Lower leg skin (tissue), 3 donors: ENCODE data around the gene JPH2.

ENCODE experiments used
- CTCF ChIP-seq, 3 donors: fragments of 450-650 bp; IDR thresholded peaks; one replicate each; pipeline ENCODE4 v1.5.1; 2016; ENCODE audit warnings: antibody characterized with exemption in 3 of 3, mild to moderate bottlenecking in 3 of 3, moderate library complexity in 2 of 3
- POLR2A ChIP-seq, 2 donors: fragments of 450-650 bp; IDR thresholded peaks; one replicate each; pipeline ENCODE4 v1.6.1; 2016 to 2017; ENCODE audit warnings: antibody characterized with exemption in 2 of 2, mild to moderate bottlenecking in 1 of 2, moderate library complexity in 1 of 2

- no peak for TF ChIP-seq POLR2A (IDR thresholded peaks at IDR 0.05)
- TF ChIP-seq CTCF (IDR thresholded peaks at IDR 0.05) = no peak
These were observed 41.7 kb downstream of the JPH2 start for GRCh38 chr20:44145131-44145775.
